Pancreas (tissue), 10 donors: ENCODE results near the gene MPRIP. TPM values are rescaled to one million over a fixed set of nuclear protein-coding genes. Genes with fewer than 3 reads are reported as not detected.

ENCODE experiments used
- ATAC-seq, 4 donors: fragments of 200-7000 bp; cut with Tn5 transposase; one replicate each; pipeline versions ENCODE4 v1.8.0 to v1.9.1; 2020; ENCODE audit warnings: mild to moderate bottlenecking in 4 of 4, moderate library complexity in 4 of 4
- DNase-seq, 6 donors: peaks; one replicate each; pipeline ENCODE4 v3.0.0-alpha.2; 2020
- FAIRE-seq: peaks from 2 replicates; lab custom pipeline; 2012; peaks lifted over from hg19 to GRCh38; lab: Jason Lieb, UNC
- H3K27ac ChIP-seq, 4 donors: fragments of 200-600 bp; sonication (generic); 1 replicate in 3 of 4; 2 replicates in 1 of 4; pipeline versions ENCODE4 v1.5.0 to v1.8.0; 2020
- H3K27me3 ChIP-seq, 4 donors: fragments of 200-600 bp; one replicate each; pipeline ENCODE4 v1.8.0; 2021
- H3K36me3 ChIP-seq, 3 donors: fragments of 200-600 bp; sonication (generic) in 1 of 3; one replicate each; pipeline versions ENCODE4 v1.5.0 to v1.8.0; 2020 to 2021
- H3K4me1 ChIP-seq, 3 donors: fragments of 200-600 bp; one replicate each; pipeline ENCODE4 v1.8.0; 2021
- H3K4me3 ChIP-seq, 4 donors: fragments of 200-600 bp; sonication (generic) in 2 of 4; one replicate each; pipeline versions ENCODE4 v1.5.0 to v1.8.0; 2020 to 2021
- H3K9me3 ChIP-seq, 4 donors: fragments of 200-600 bp; one replicate each; pipeline ENCODE4 v1.8.0; 2021
- CTCF ChIP-seq, 4 donors: fragments of 200-600 bp; sonication (generic) in 3 of 4; IDR thresholded peaks; one replicate each; pipeline versions ENCODE4 v1.5.0 to v1.8.0; 2021; ENCODE audit warnings: antibody characterized with exemption in 4 of 4
- WGBS, 2 donors: extraction: QIAGEN DNeasy Blood & Tissue Kit; methylation state at CpG; one replicate each; pipeline ENCODE4 v1.1.7; 2013; 5-methylcytosine and 5-hydroxymethylcytosine counted together
- intact Hi-C, 3 donors: fragments of 100-400 bp; cut with DNase I; formaldehyde crosslinking; loops; one replicate each; pipeline versions ENCODE4 v1.11.1 to v1.14.2; 2022
- polyA plus RNA-seq, 2 donors: library from polyadenylated mRNA; stranded (reverse); fragments of 200-250 nt; gene quantifications; one replicate each; pipeline ENCODE4 v1.2.3, GENCODE V29; 2013
- total RNA-seq, 6 donors: library from RNA; stranded (reverse); fragmentation: NEBNext Ultra II Directional in 4 of 6; extraction: Animal tissue kit (Norgen Biotek cat#: 25700) in 4 of 6; gene quantifications; one replicate each; pipeline versions ENCODE4 v1.2.1 to v1.2.4, GENCODE V29; 2021 to 2023
- donor health status: healthy with polysubstance abuse.
- donor health status: DM: no; HTN: no; CAD: no; lungs with moderate emphysema.
- donor health status: DM: no; HTN: no; CAD: no.
- donor health status: control.
- donor health status: control.
- donor health status: Bipolar disorder and iron deficiency.
- donor health status: DM: yes; HTN: yes; CAD: no.
- donor health status: DM: no; HTN: no; CAD: no.
- donor health status: DM: no; HTN: no; CAD: no.
- donor health status: DM: yes; HTN: yes; CAD: no.

The MPRIP gene
- total and polyA plus RNA-seq, 8 donors = 91.8 to 242 (median 107) TPM

GRCh38 chr17:17041018-17041521 lies 1.2 kb upstream of the MPRIP start:
- H3K27ac ChIP-seq = peak overlapping the region; percentile 56 to 83 (median 70)
- DNase-seq = peak in 5 of 6 donors; percentile 65 to 84 (median 74)
- whole genome bisulfite sequencing, 2 donors = 14 to 18% methylated on average over 5 of the region's 5 CpGs
- intact Hi-C loops = no loop called here
- ATAC-seq = peak; percentile 55 to 67 (median 63)
- H3K9me3 ChIP-seq = no peaks in the 10 kb centered on the region
- no peaks in the 10 kb centered on the region for H3K27me3 ChIP-seq
- FAIRE-seq = no peak
- H3K4me3 ChIP-seq = peak overlapping the region in 1 of 4 donors; percentile 49
- no peaks in the 10 kb centered on the region for H3K36me3 ChIP-seq
- peaks cover 4 to 20% (median 15%) of the 10 kb centered on the region in 3 donors for H3K4me1 ChIP-seq
- TF ChIP-seq CTCF (IDR thresholded peaks at IDR 0.05) = no peak

GRCh38 chr17:17041571-17042383 lies 480 bp upstream of the MPRIP start:
- no peak for TF ChIP-seq CTCF (IDR thresholded peaks at IDR 0.05)
- DNase-seq (peak; percentile 97 to 100 (median 100)), ATAC-seq (peak; percentile 89 to 95 (median 92)), FAIRE-seq (no peak)
- Histone ChIP-seq H3K4me1 (peaks cover 4 to 24% (median 20%) of the 10 kb centered on the region in 3 donors), H3K4me3 (peak overlapping the region; percentile 18 to 65 (median 40)), H3K27me3 (no peaks in the 10 kb centered on the region), H3K9me3 (no peaks in the 10 kb centered on the region), H3K36me3 (no peaks in the 10 kb centered on the region), H3K27ac (peak overlapping the region; percentile 56 to 83 (median 70))
- WGBS, 2 donors = 5 to 7% methylated on average over 36 to 44 of the region's 44 CpGs
- intact Hi-C loops = no loop called here

GRCh38 chr17:17042851-17043460 lies 699 bp downstream of the MPRIP start:
- ATAC-seq (no peak), DNase-seq (peak in 2 of 6 donors; percentile 46 to 68), FAIRE-seq (no peak)
- H3K36me3 ChIP-seq = no peaks in the 10 kb centered on the region
- H3K4me1 ChIP-seq = peaks cover 13 to 29% (median 28%) of the 10 kb centered on the region in 3 donors
- 0 to 1% methylated on average over 37 of the region's 37 CpGs for WGBS, 2 donors
- H3K9me3 ChIP-seq = no peaks in the 10 kb centered on the region
- peak overlapping the region; percentile 42 to 69 (median 62) for H3K4me3 ChIP-seq
- H3K27ac ChIP-seq = peak overlapping the region; percentile 53 to 71 (median 66)
- TF ChIP-seq CTCF (IDR thresholded peaks at IDR 0.05) = no peak
- H3K27me3 ChIP-seq = no peaks in the 10 kb centered on the region
- intact Hi-C loops = no loop called here

GRCh38 chr17:17043461-17044271 lies 1.4 kb downstream of the MPRIP start:
- H3K27ac ChIP-seq = peak overlapping the region; percentile 53 to 71 (median 66)
- FAIRE-seq = no peak
- intact Hi-C loops = no loop called here

More at GRCh38 chr17:17043461-17044271, 1.4 kb downstream of the MPRIP start:
- Histone ChIP-seq H3K4me3 (peak overlapping the region; percentile 42 to 69 (median 62)), H3K4me1 (peaks cover 19 to 29% (median 28%) of the 10 kb centered on the region in 3 donors), H3K9me3 (no peaks in the 10 kb centered on the region), H3K36me3 (no peaks in the 10 kb centered on the region), H3K27me3 (no peaks in the 10 kb centered on the region)
- peak in 1 of 4 donors; percentile 2 for ATAC-seq
- DNase-seq = peak in 1 of 6 donors; percentile 56
- 3% methylated on average over 19 of the region's 19 CpGs for WGBS, 2 donors
- TF ChIP-seq CTCF (IDR thresholded peaks at IDR 0.05) = no peak
